Measurements from ENCODE around the gene CRELD2. TPM values are rescaled to one million over a fixed set of nuclear protein-coding genes. Genes with fewer than 3 reads are reported as not detected.

Gene CRELD2
- total and polyA plus RNA-seq, 2 of the 4 experiments (the other 2 are of a cell fraction): 36.2 to 70.7 TPM

GRCh38 chr22:49950396-49950994 is 32.1 kb downstream of the CRELD2 start:
- peaks cover 40% of the 10 kb centered on the region for H3K4me1 ChIP-seq (ENCODE audit: control insufficient read depth, insufficient read depth, low read length)
- H2BK15ac ChIP-seq (ENCODE audit: low read depth, low read length): peak overlapping the region; percentile 80; the same call in 1 of the 3 replicates
- H4K20me1 ChIP-seq (ENCODE audit: insufficient read depth, low read length): no peaks in the 10 kb centered on the region
- 0 out of 2 replicates have a peak overlapping the region, but pooled peaks have one; percentile 44 for H3K14ac ChIP-seq (replicated peaks; ENCODE audit: low read depth, low read length)
- peak overlapping the region; percentile 100 for H2BK120ac ChIP-seq (ENCODE audit: low read depth, low read length)
- no peak overlapping the region for H3K56ac ChIP-seq (ENCODE audit: extremely low read depth, insufficient read depth, low read length)
- no peak for DNase-seq
- no peaks in the 10 kb centered on the region for H3K36me3 ChIP-seq (ENCODE audit: control insufficient read depth, insufficient read depth, low read length)
- no TSS peak for BruUV-seq (replicated peaks)
- peak overlapping the region; percentile 89 for H3K27ac ChIP-seq (ENCODE audit: insufficient read depth, low read length)
- no peak overlapping the region for H3K23ac ChIP-seq (ENCODE audit: low read depth, low read length)
- peak overlapping the region; percentile 78 for H3K18ac ChIP-seq (ENCODE audit: low read depth, low read length)
- peak overlapping the region; percentile 86 for H2AFZ ChIP-seq (replicated peaks; ENCODE audit: low read length, poor library complexity)
- H2AK9ac ChIP-seq (replicated peaks; ENCODE audit: low read depth, low read length, poor library complexity): peak overlapping the region; percentile 100
- 0 out of 4 replicates have a peak, but pooled peaks cover 0 to 4% of the 10 kb centered on the region in 2 experiments for H3K79me1 ChIP-seq (ENCODE audit: low read depth in 1 of 2, low read length in 2 of 2)
- ChIA-PET POLR2A (ENCODE audit: unreplicated experiment) (no interaction called here), CTCF (interaction anchor here (0.8 kb wide), 1 partner anchor 80 kb away, joined by 4 read pairs; no protein-coding TSS in a partner anchor)
- ATAC-seq (ENCODE audit: low read depth): no peak
- intact Hi-C loops (cut with micrococcal nuclease) (no loop called here), dilution Hi-C loops (cut with HindIII; ENCODE audit: low sequenced_read_pairs, unreplicated experiment) (no loop called here), in situ Hi-C loops (cut with MboI; ENCODE audit: low sequenced_read_pairs) (no loop called here)
- H4K8ac ChIP-seq (ENCODE audit: low read depth in 2 of 2, low read length in 2 of 2): peak overlapping the region; percentile 85 to 95; a peak in 3 of 4 replicates
- H3K4me3 ChIP-seq (ENCODE audit: insufficient read depth, low read depth, low read length): no peak overlapping the region
- H3K9me1 ChIP-seq (ENCODE audit: insufficient read depth, low read length): peaks cover 23% of the 10 kb centered on the region
- H2BK20ac ChIP-seq (ENCODE audit: low read depth, low read length): peak overlapping the region; percentile 99
- H3K4ac ChIP-seq (ENCODE audit: low read depth, low read length): peak overlapping the region; percentile 100
- H3K4me2 ChIP-seq (ENCODE audit: low read depth, low read length): no peak overlapping the region
- peak overlapping the region; percentile 100 for H4K91ac ChIP-seq (ENCODE audit: insufficient read depth, low read depth, low read length)
- H3K9me3 ChIP-seq (ENCODE audit: control insufficient read depth, insufficient read depth, low read length): no peaks in the 10 kb centered on the region
- H2BK5ac ChIP-seq (ENCODE audit: low read depth, low read length, poor library complexity, severe bottlenecking): peak overlapping the region; percentile 95
- no peak for TF ChIP-seq RCOR1 (IDR thresholded peaks at IDR 0.05; ENCODE audit: insufficient replicate concordance, low read length)
- no CpG with 5 or more reads among the region's 18 CpGs for WGBS, 2 experiments (ENCODE audit: extremely low coverage in 2 of 2, insufficient read length in 1 of 2)
- H4K5ac ChIP-seq (ENCODE audit: low read depth, low read length): peak overlapping the region; percentile 94
- peak overlapping the region; percentile 29; the same call in 1 of the 2 replicates for H3K9ac ChIP-seq (ENCODE audit: low read depth, low read length)
- H3K27me3 ChIP-seq (ENCODE audit: control insufficient read depth, insufficient read depth, low read length): no peaks in the 10 kb centered on the region
- peak overlapping the region; percentile 98 for H2AK5ac ChIP-seq (ENCODE audit: low read depth, low read length)

All from IMR-90 (cell line).